Esophagus muscularis mucosa (tissue), 3 donors: Measurements from ENCODE around the gene WDR89.

ENCODE experiments used
- EP300 ChIP-seq: sonication (generic); formaldehyde crosslinking; IDR thresholded peaks from one replicate; pipeline ENCODE4 v1.6.1; 2017; ENCODE audit warnings: antibody characterized with exemption
- TF ChIP-seq, protein P1 (sequence below), 3 experiments: fragments of 200-600 bp in 2 of 3; fragments of 450-650 bp in 1 of 3; sonication (generic) in 2 of 3; IDR thresholded peaks; one replicate each; pipeline ENCODE4 v1.5.1; 2017 to 2019; ENCODE audit warnings: antibody characterized with exemption in 3 of 3, mild to moderate bottlenecking in 2 of 3, moderate library complexity in 1 of 3

DNA sequence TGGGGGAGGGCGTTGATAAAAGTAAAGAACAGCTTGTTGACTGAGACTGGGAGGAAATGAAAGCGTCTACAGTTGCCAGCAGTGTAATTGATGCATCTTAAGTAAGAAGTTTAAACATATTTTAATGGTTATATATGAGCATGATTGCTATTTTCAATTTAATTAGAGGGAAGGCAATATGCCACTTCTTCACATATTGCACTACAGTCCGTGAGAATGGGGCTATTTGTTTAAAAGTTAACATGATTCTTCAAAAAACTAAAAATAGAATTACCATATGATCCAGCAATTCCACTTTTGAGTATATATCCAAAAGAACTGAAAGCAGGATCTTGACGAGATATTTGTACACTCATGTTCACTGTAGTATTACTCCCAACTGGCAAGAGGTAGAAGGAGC is 60.2 kb downstream of the WDR89 start:
- TF ChIP-seq, protein P1, sequence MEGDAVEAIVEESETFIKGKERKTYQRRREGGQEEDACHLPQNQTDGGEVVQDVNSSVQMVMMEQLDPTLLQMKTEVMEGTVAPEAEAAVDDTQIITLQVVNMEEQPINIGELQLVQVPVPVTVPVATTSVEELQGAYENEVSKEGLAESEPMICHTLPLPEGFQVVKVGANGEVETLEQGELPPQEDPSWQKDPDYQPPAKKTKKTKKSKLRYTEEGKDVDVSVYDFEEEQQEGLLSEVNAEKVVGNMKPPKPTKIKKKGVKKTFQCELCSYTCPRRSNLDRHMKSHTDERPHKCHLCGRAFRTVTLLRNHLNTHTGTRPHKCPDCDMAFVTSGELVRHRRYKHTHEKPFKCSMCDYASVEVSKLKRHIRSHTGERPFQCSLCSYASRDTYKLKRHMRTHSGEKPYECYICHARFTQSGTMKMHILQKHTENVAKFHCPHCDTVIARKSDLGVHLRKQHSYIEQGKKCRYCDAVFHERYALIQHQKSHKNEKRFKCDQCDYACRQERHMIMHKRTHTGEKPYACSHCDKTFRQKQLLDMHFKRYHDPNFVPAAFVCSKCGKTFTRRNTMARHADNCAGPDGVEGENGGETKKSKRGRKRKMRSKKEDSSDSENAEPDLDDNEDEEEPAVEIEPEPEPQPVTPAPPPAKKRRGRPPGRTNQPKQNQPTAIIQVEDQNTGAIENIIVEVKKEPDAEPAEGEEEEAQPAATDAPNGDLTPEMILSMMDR (IDR thresholded peaks at IDR 0.05), result no peak
- TF ChIP-seq EP300, result no peak
